Tibial nerve (tissue), 3 donors: ENCODE data around the gene FMN1.

Source experiments
- CTCF ChIP-seq, 5 experiments: fragments of 200-600 bp in 3 of 5; fragments of 450-650 bp in 2 of 5; sonication (generic) in 3 of 5; IDR thresholded peaks; one replicate each; pipeline ENCODE4 v1.5.1; 2016 to 2019; ENCODE audit warnings: antibody characterized with exemption in 5 of 5, mild to moderate bottlenecking in 3 of 5, moderate library complexity in 2 of 5
- POLR2A ChIP-seq, 2 donors: fragments of 450-650 bp; IDR thresholded peaks; one replicate each; pipeline ENCODE4 v1.6.1; 2017; ENCODE audit warnings: antibody characterized with exemption in 2 of 2, mild to moderate bottlenecking in 2 of 2, moderate library complexity in 2 of 2

GRCh38 chr15:32799936-32800535 is 394.5 kb downstream of the FMN1 start:
- TF ChIP-seq CTCF (IDR thresholded peaks at IDR 0.05) (no peak), POLR2A (IDR thresholded peaks at IDR 0.05) (no peak)
